Fibroblast of the conjunctiva (primary cell): ENCODE results near the gene LORICRIN.
A peak's percentile ranks its signal among the peaks of the same experiment; 100 is the strongest.
"Not testable (repeated sequence)": the region's sequence is repeated elsewhere in the genome, so short reads cannot be mapped to it uniquely, and the experiment has no call there.

Experiments
- DNase-seq: peaks from one replicate; pipeline ENCODE4 v3.0.0-alpha.2; 2010; ENCODE audit warnings: low read depth

LORICRIN gene, protein sequence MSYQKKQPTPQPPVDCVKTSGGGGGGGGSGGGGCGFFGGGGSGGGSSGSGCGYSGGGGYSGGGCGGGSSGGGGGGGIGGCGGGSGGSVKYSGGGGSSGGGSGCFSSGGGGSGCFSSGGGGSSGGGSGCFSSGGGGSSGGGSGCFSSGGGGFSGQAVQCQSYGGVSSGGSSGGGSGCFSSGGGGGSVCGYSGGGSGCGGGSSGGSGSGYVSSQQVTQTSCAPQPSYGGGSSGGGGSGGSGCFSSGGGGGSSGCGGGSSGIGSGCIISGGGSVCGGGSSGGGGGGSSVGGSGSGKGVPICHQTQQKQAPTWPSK

DNA sequence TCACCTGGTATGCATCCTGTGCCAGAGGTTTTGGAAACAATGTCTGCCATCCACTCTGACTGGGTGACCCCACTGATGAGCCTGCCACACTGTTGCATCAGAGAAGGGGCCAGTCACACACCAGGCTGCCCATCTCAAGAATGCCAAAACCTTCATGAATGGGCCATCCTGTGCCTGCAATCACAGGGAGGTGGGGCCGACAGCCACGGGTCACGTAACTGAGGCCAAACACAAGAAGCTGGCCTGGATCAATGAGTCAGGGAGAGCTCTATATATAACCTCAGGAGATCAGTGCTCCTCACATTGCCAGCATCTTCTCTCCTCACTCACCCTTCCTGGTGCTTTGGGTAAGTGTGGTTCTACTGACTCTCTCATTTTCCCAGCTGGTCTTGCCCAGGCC is at the start of gene LORICRIN:
TSS of gene LORICRIN (plus strand) at position 301 of the 400 bp plus-strand sequence. CDS start 1,263 bp downstream, outside the sequence.
- no peak for DNase-seq

DNA sequence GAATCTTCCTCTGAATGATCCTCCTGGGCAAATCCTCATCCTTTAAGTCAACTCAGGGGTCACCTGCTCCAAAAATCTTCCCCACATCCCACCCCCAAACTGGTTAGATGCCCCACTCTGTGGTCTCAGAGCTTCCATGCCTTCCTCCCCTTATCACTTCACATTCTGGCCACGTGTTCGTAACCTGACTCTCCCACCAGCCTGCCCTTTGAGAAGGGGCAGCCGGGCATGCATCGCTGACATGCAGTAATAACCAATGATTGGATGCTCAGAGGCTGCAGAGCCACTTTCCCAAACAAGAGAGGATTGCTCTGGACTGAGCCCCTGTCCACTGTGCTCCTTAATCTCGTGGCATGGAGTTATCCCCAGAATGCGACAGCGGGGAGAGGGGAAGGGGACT is 49.3 kb upstream of the LORICRIN start:
- DNase-seq = no peak

DNA sequence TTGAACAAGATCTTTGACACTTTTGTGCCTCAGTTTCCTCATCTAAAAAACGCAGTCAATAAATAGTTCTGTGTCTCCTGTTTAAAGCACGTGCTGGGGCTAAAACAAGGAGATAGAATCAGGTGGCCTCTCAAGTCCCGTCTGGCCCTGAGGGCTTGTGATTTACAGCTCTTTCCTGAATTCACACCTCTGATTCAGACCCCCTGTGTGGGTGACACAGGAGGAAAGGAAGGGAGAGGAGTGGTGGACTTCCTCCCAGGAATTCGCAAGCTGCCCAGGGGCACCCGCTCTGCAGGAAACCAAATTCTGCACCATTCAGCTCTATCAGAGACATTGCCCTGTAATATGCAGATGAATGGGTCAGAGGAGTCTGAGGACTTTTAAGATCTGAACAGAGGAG is 47.3 kb upstream of the LORICRIN start:
- no peak for DNase-seq

- DNase-seq = no peak
Observed at GRCh38 chr1:153213519-153213918, 46.0 kb upstream of the LORICRIN start.

DNA sequence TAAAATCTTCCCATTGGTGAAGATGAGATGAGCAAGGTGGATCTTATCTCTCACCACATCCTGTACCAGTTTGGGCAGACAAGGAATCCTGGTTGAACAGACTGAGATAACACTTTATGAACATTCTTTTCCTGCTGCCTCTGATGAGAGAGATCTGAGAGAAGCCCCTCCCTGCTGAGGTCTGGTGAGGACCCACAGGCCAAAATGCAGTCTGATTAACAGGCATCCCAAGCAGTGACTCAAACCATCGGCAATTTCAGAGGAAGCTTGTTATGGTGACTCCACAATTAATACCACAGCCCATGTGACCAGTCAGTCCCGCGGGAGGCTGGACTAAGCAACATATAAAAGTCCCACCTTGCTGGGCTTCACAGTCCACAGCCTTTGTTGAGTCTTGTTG is 42.3 kb upstream of the LORICRIN start, which contains the start of gene PRR9:
TSS of gene PRR9 (plus strand) at position 373 of the 400 bp plus-strand sequence. CDS start 561 bp downstream, outside the sequence.
- no peak for DNase-seq

DNA sequence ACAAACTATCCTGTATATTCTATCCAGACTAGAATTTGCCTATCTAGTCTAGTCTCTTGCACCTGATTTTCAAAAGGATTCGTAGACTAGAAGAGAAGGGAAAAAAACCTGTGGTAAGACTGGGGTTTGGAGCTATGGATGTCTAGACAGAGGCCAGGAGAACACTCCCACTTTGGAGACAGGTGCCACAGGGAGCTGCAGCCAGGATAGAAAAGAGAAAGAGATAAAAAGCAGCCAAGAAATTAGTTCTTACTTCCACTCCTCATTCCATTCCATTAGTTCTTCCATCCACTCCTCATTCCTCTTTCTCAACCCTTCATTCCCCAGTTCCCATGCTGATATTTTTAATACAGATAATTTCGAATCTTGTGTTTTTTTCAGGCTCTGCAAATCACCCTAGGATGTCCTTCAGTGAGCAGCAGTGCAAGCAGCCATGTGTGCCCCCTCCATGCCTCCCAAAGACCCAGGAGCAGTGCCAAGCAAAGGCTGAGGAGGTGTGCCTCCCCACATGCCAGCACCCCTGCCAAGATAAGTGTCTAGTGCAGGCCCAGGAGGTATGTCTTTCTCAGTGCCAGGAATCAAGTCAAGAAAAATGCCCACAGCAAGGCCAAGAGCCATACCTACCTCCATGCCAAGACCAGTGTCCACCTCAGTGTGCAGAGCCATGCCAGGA is 41.6 kb upstream of the LORICRIN start:
- no peak for DNase-seq

GRCh38 chr1:153220606-153221303 is 38.7 kb upstream of the LORICRIN start:
- no peak for DNase-seq

- DNase-seq = peak; percentile 13
Observed at GRCh38 chr1:153223040-153223891, 36.2 kb upstream of the LORICRIN start.

GRCh38 chr1:153227810-153228209 is 31.7 kb upstream of the LORICRIN start:
- DNase-seq = no peak

DNA sequence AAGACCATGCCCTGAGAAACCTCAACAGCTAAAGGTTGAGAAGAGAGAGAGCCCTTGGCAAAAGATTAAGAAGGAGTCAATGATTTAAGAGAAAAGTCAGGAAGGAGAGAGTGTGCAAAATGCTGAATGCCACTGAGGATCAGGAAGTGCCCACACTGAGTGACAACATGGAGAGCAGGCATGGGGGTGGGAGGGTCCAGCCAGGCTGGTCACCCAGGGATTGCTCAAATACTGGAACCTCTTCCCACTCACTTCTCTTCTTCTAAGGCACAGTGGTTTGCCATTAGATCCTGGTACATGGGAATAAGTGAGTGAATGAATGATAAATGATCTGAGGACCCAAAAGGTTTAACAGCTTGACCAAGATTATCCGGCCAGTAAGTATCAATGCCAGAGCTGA is 31.0 kb upstream of the LORICRIN start:
- DNase-seq = no peak

GRCh38 chr1:153229076-153229829 is 30.2 kb upstream of the LORICRIN start:
- not testable (repeated sequence) for DNase-seq

DNA sequence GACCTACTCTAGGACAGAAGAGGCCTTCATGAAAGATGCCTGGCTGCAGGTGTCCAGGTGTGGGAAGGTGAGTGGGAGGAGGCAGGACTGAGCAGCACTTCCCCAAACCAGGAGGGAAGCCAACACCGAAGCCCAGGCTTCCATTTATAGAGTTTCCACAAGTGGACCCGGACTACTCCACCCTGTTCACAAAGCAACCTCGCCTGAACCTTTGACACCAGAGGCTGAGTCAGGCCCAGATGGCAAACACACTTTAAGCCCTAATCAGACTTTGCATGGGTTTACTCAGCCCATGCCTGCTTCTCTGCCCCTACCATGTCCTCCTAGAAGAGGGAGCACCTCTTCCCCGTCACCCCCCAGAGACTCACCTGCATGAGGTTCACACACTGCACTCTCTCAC is 28.1 kb upstream of the LORICRIN start:
- no peak for DNase-seq

GRCh38 chr1:153231785-153232184 is 27.7 kb upstream of the LORICRIN start:
- no peak for DNase-seq

DNA sequence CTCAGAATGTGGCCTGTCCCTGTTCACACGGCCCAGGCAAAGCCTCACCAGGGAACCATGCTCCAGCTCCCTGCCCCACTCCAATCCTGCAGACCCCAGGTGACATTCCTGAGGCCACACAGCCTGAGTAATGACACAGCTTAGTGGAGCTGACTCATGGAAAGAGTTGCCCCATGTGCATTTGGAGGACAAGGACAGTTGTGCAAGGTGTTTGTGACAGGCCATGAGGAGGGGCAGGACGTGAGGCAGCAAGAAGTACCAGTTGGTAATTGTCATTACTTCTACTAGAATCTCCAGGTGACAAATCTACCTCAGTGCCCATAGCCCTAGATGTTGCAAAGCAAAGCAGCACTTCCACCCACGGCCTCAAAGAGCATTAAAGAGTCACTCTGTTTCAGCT is 26.9 kb upstream of the LORICRIN start:
- DNase-seq = no peak

DNA sequence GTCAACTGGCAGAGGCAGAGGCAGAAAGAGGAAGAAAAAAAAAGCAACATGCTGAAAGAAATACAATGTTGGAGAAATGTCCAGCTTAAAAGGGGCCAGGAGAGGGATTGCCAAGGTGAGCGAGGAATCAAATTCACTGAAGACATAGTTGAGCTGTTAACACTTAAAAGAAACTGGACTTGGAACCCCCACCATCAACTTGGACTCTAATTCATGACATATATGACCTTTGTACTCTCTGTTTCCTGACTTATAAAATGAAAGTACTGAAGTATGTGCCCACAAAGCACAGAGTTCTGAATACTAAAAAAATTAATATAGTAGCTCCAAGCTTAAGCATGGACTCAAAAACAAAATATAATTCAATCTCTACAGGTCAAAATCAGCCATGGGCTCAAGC is 26.0 kb upstream of the LORICRIN start:
- no peak for DNase-seq

DNA sequence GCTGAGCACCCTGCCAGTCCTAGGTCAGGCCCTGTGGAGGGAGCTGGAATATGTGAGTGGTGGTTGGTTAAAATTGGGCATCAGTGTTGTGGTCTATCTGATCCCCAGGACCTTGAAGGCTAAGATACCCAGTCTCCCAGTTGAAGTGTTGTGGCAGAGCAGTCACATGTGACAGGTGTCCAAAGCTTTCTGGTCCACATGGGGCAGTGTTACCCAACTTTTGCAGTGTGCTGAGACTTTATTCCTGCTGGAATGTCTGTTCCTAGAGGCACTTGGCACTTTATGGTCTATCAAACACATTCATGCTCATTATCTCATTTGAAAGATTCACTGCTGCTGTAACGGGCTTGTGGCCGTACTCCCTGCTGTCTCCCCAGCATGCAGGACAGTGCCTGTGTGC is 21.0 kb upstream of the LORICRIN start:
- no peak for DNase-seq

DNA sequence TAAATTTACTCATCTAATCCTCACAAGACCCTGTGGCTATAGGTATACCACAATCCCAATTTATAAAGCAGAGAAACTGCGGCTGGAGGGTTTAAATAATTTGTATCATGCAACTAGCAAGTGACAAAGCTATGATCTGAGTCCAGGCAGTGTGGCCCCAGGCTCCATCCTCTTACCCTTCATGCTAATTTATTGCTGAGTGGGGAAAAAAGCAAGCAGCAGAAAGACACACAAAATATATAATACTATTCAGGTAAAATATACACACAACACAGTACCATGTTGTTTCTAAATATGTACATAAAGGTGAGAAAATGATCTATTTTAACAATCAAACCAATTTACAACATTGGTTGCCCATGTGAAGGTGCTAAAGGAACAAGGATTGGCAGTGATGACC is 17.3 kb upstream of the LORICRIN start:
- DNase-seq = no peak

DNA sequence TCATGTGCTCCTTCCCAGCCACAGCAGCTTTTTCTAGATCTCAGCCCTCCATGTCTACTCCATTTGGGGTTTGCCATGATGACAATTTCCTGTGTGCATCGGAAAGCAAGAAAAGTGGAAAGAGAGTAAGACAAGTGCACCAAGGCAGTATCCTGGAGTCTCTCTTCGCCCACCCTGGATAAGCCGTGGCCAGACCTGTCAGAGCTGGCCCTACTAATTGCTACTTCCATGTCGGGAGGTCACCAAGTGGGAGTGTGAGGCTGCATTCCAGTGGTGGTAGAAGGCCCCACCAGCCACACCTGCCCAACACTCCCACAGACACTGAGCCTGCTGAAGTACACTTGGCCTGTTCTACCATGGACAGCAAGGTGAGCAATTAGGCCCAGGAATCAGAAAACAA is 14.0 kb upstream of the LORICRIN start:
- DNase-seq = no peak

DNA sequence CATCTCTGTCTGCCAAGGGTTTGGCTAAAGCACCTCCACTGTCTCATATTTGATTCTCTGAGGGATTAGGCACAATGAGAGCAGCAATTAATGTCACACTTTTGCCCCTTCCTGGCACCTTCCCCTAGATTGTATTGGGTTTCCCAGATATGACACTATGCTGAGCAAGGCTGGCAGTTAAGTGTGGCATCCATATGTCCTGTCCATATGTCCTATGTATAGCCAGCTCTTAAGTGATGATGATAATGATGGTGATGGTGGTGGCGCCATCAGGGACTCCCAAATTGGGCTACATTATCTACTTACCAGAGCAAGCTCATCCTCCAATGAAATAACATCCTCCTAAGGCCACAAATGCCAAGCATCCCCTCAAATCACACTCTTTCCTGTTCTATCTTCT is 13.5 kb upstream of the LORICRIN start:
- DNase-seq = no peak

DNA sequence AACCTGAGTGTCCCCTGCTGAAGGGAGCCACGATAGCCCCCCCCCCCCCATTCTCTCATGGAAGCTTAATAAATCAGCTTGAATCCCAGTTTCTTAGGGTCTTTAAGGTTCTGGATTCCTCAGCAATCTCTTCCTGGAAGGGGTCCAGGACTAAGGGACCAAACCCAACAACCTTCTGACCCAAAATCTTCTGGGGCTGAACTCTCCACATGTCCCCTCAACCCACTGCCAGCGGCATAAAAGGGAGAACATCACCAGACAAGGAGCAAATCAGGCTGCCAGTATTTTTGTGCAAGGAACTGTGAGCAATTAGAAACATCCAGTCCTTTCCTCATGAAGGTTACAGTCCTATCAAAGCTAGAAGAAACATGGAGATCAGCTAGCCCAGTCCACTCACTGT is 12.7 kb upstream of the LORICRIN start:
- DNase-seq = no peak

GRCh38 chr1:153248176-153248879 is 11.2 kb upstream of the LORICRIN start:
- no peak for DNase-seq
